HCT116 (cell line): ENCODE data around the gene CORO7. TPM values are rescaled to one million over a fixed set of nuclear protein-coding genes. Genes with fewer than 3 reads are reported as not detected.

Source experiments
- ATAC-seq: fragments of 200-7000 bp; cut with Tn5 transposase; 2 replicates; pipeline ENCODE4 v1.9.1; 2020; ENCODE audit warnings: mild to moderate bottlenecking, moderate library complexity
- BruUV-seq: library from RNA; stranded (reverse); fragments of 400-500 nt; replicated peaks from 2 replicates; lab custom pipeline; 2021; lab: Mats Ljungman, UMichigan
- CTCF ChIA-PET: fragments of 300-600 bp; sonication (Branson Sonifier 250); formaldehyde crosslinking; loops from one replicate; lab custom pipeline; 2021; ENCODE audit warnings: antibody characterized with exemption; lab: Charles Lee
- POLR2A ChIA-PET: fragments of 300-600, 350-600 bp; sonication (Branson Sonifier 250); formaldehyde crosslinking; loops from one replicate; lab custom pipeline; 2021; ENCODE audit warnings: antibody characterized with exemption; lab: Charles Lee
- RAD21 ChIA-PET, 2 experiments: fragments of 300-600 bp; sonication (Branson Sonifier 250); formaldehyde crosslinking; loops; one replicate each; lab custom pipeline; 2023; ENCODE audit warnings: low total read pairs in 2 of 2; ENCODE audit not compliant: uncharacterized antibody in 2 of 2, unreplicated experiment in 2 of 2, low non-redundant PET in 1 of 2; lab: Charles Lee
- DNase-seq: peaks from one replicate; pipeline ENCODE4 v3.0.0-alpha.2; 2010; ENCODE audit warnings: low read depth, low spot score
- H2AFZ ChIP-seq: fragments of 200-600 bp; shearing (Covaris generic), sonication (generic); 2 replicates; pipeline ENCODE4 v1.6.1; 2017; ENCODE audit warnings: low read depth, mixed run types, mixed read lengths, antibody characterized with exemption, low read length; ENCODE audit not compliant: poor library complexity, severe bottlenecking
- H3K27ac ChIP-seq: 2 replicates; pipeline ENCODE4 v1.5.1; 2012; ENCODE audit warnings: low read depth, low read length
- H3K27me3 ChIP-seq: fragments of 200-600 bp; sonication (generic); 2 replicates; pipeline ENCODE4 v1.6.1; 2016; ENCODE audit warnings: mixed run types, low read length, mixed read lengths; ENCODE audit not compliant: insufficient read depth
- H3K36me3 ChIP-seq, 2 experiments: fragments of 200-500 bp in 1 of 2; fragments of 200-600 bp in 1 of 2; sonication (Bioruptor generic) in 1 of 2; sonication (generic) in 1 of 2; 2 replicates each; pipeline versions ENCODE4 v1.5.1 to v1.6.1; 2014 to 2016; ENCODE audit warnings: low read length in 2 of 2, inconsistent platforms in 1 of 2, mixed read lengths in 1 of 2, mixed run types in 1 of 2; ENCODE audit not compliant: insufficient read depth in 2 of 2, control insufficient read depth in 1 of 2
- H3K4me1 ChIP-seq, 2 experiments: fragments of 200-600 bp in 1 of 2; sonication (generic) in 1 of 2; 2 replicates each; pipeline versions ENCODE4 v1.5.1 to v1.6.1; 2012 to 2017; ENCODE audit warnings: low read length in 2 of 2, inconsistent platforms in 1 of 2, mild to moderate bottlenecking in 1 of 2, mixed read lengths in 1 of 2, mixed run types in 1 of 2, moderate library complexity in 1 of 2; ENCODE audit not compliant: insufficient read depth in 2 of 2, control insufficient read depth in 1 of 2
- H3K4me2 ChIP-seq: fragments of 200-600 bp; sonication (generic); 2 replicates; pipeline ENCODE4 v1.6.1; 2017; ENCODE audit warnings: mixed run types, low read length, mixed read lengths
- H3K4me3 ChIP-seq, 2 experiments: fragments of 200-600 bp in 1 of 2; sonication (generic) in 1 of 2; replicated peaks in 1 of 2; 2 replicates each; pipeline ENCODE4 v1.5.1; 2011 to 2016; ENCODE audit warnings: low read length in 2 of 2, control low read depth in 1 of 2, low read depth in 1 of 2, mild to moderate bottlenecking in 1 of 2, mixed read lengths in 1 of 2, mixed run types in 1 of 2
- H3K79me2 ChIP-seq: fragments of 200-600 bp; sonication (generic); 2 replicates; pipeline ENCODE4 v1.6.1; 2017; ENCODE audit warnings: mild to moderate bottlenecking, mixed run types, low read length, moderate library complexity, mixed read lengths; ENCODE audit not compliant: insufficient read depth
- H3K9ac ChIP-seq: fragments of 200-600 bp; sonication (generic); 2 replicates; pipeline ENCODE4 v1.6.1; 2016; ENCODE audit warnings: low read length, mixed read lengths
- H3K9me2 ChIP-seq: fragments of 200-600 bp; sonication (generic), shearing (Covaris generic); 2 replicates; pipeline ENCODE4 v1.6.1; 2017; ENCODE audit warnings: mixed run types, mild to moderate bottlenecking, moderate library complexity; ENCODE audit not compliant: insufficient read depth
- H3K9me3 ChIP-seq, 2 experiments: fragments of 200-500 bp in 1 of 2; fragments of 200-600 bp in 1 of 2; sonication (Bioruptor generic) in 1 of 2; sonication (generic) in 1 of 2; 2 replicates each; pipeline ENCODE4 v1.6.1; 2014 to 2017; ENCODE audit warnings: low read length in 2 of 2, mixed read lengths in 2 of 2, inconsistent platforms in 1 of 2, low read depth in 1 of 2, mild to moderate bottlenecking in 1 of 2, mixed run types in 1 of 2, moderate library complexity in 1 of 2; ENCODE audit not compliant: control insufficient read depth in 1 of 2, insufficient read depth in 1 of 2
- H4K20me1 ChIP-seq: fragments of 200-600 bp; sonication (generic), shearing (Covaris generic); 2 replicates; pipeline ENCODE4 v1.6.1; 2017; ENCODE audit warnings: mixed run types, mild to moderate bottlenecking, moderate library complexity; ENCODE audit not compliant: insufficient read depth
- ATF3 ChIP-seq: IDR thresholded peaks from 2 replicates; pipeline ENCODE4 v1.6.1; 2012
- CBX3 ChIP-seq: IDR thresholded peaks from 2 replicates; pipeline ENCODE4 v1.6.1; 2012; ENCODE audit warnings: low read depth
- ELF1 ChIP-seq: IDR thresholded peaks from 2 replicates; pipeline ENCODE4 v1.6.1; 2012; ENCODE audit warnings: low read depth, borderline replicate concordance
- EZH2phosphoT487 ChIP-seq: fragments of 200-600 bp; IDR thresholded peaks from 2 replicates; pipeline ENCODE4 v1.6.1; 2018; ENCODE audit warnings: antibody characterized with exemption, borderline replicate concordance
- MAX ChIP-seq: IDR thresholded peaks from 2 replicates; pipeline ENCODE4 v1.6.1; 2012
- POLR2A ChIP-seq: IDR thresholded peaks from 2 replicates; pipeline ENCODE4 v1.7.0; 2011; ENCODE audit warnings: borderline replicate concordance; ENCODE audit not compliant: insufficient read depth, insufficient read length; ENCODE audit errors: extremely low read depth
- POLR2AphosphoS5 ChIP-seq: IDR thresholded peaks from 2 replicates; pipeline ENCODE4 v1.6.1; 2011; ENCODE audit warnings: mild to moderate bottlenecking, low read depth, low read length, moderate library complexity
- RAD21 ChIP-seq: IDR thresholded peaks from 2 replicates; pipeline ENCODE4 v1.6.1; 2012; ENCODE audit warnings: low read depth, mild to moderate bottlenecking
- SIN3A ChIP-seq: IDR thresholded peaks from 2 replicates; pipeline ENCODE4 v1.6.1; 2012; ENCODE audit warnings: low read depth
- SP1 ChIP-seq: IDR thresholded peaks from 2 replicates; pipeline ENCODE4 v1.6.1; 2012; ENCODE audit warnings: low read depth
- ZFX ChIP-seq: fragments of 450-650 bp; IDR thresholded peaks from 2 replicates; pipeline ENCODE4 v1.6.1; 2017
- ZNF274 ChIP-seq: fragments of 200-500 bp; sonication (Bioruptor generic); IDR thresholded peaks from 2 replicates; pipeline ENCODE4 v1.6.1; 2014; ENCODE audit warnings: mild to moderate bottlenecking, low read depth, low read length, inconsistent platforms
- intact Hi-C: fragments of 100-400 bp; cut with micrococcal nuclease; formaldehyde crosslinking; loops from 2 replicates; pipeline ENCODE4 v1.10.0; 2022
- total RNA-seq: library from RNA; stranded (reverse); gene quantifications from one replicate; pipeline ENCODE4 v1.2.1, GENCODE V29; 2021; ENCODE audit not compliant: unreplicated experiment

CORO7 gene
- total RNA-seq, 1 experiment from 2014 or later = 21.3 TPM

- no peak for ATAC-seq
- POLR2A ChIA-PET = interaction anchor here (0.8 kb wide), 1 partner anchor 132 kb away, joined by 3 read pairs; no protein-coding TSS in a partner anchor
- no peaks in the 10 kb centered on the region for H4K20me1 ChIP-seq
These were observed 13.1 kb downstream of the CORO7 start for GRCh38 chr16:4403133-4403949.

More at GRCh38 chr16:4403133-4403949, 13.1 kb downstream of the CORO7 start:
- no peak for DNase-seq
- Histone ChIP-seq H3K9me2 (no peaks in the 10 kb centered on the region), H3K27me3 (no peaks in the 10 kb centered on the region), H2AFZ (no peak overlapping the region), H3K36me3 (no peaks in the 10 kb centered on the region; a peak in 1 of 4 replicates), H3K4me2 (no peak overlapping the region), H3K4me3 (no peak overlapping the region), H3K4me1 (peaks cover 6 to 8% of the 10 kb centered on the region in 2 experiments; a peak in 3 of 4 replicates), H3K9ac (no peak overlapping the region), H3K27ac (no peak overlapping the region; the same call in 1 of the 2 replicates), H3K79me2 (no peaks in the 10 kb centered on the region), H3K9me3 (no peaks in the 10 kb centered on the region)
- TF ChIP-seq EZH2phosphoT487 (no peak), RAD21 (no peak), POLR2AphosphoS5 (no peak), ZNF274 (no peak), ZFX (no peak), ATF3 (no peak), ELF1 (no peak), POLR2A (no peak), CBX3 (no peak), SIN3A (no peak), SP1 (no peak), MAX (no peak)
- no TSS peak for BruUV-seq
- intact Hi-C loops = loop anchor here (2.0 to 10.0 kb wide), 2 partner anchors 141 to 551 kb away; partner anchors contain the start of gene SEC14L5
- RAD21 ChIA-PET = interaction anchor here (0.5 to 1.8 kb wide), 7 partner anchors 43 to 524 kb away, joined by 3 to 13 read pairs (median 4); partner anchors contain the start of gene PAM16 (in 1 of the 2)
- CTCF ChIA-PET = interaction anchor here (0.6 to 3.2 kb wide), 29 partner anchors 10 to 712 kb away, joined by 3 to 52 read pairs (median 4); partner anchors contain the start of genes CORO7, PAM16, TFAP4 and VASN
